Measurements from ENCODE around the gene PRR16. TPM values are rescaled to one million over a fixed set of nuclear protein-coding genes. Genes with fewer than 3 reads are reported as not detected.

The PRR16 gene
- total and polyA plus RNA-seq, 2 experiments from 2014 or later, result 32.5 to 68.8 TPM

- H3K4me3 ChIP-seq, result no peak overlapping the region
- no peaks in the 10 kb centered on the region for H3K27me3 ChIP-seq (replicated peaks; ENCODE audit: insufficient read depth)
- no peak overlapping the region for H2AFZ ChIP-seq
- TF ChIP-seq EZH2phosphoT487 (IDR thresholded peaks at IDR 0.05; ENCODE audit: insufficient read depth, low read depth), result no peak
- TF ChIP-seq EZH2 (IDR thresholded peaks at IDR 0.05; ENCODE audit: insufficient read depth, poor library complexity, severe bottlenecking), result no peak
- no peaks in the 10 kb centered on the region for H3K9me2 ChIP-seq (ENCODE audit: insufficient read depth)
- no peak overlapping the region for H3K9ac ChIP-seq
- no peaks in the 10 kb centered on the region for H3K9me3 ChIP-seq (ENCODE audit: low read depth)
- H3K79me2 ChIP-seq (ENCODE audit: insufficient read depth), result peaks cover 78% of the 10 kb centered on the region
- peak overlapping the region; percentile 82 for H3K27ac ChIP-seq
- 76 to 80% methylated on average over 2 of the region's 2 CpGs for WGBS, 2 experiments (ENCODE audit: low coverage in 1 of 2, low lambda C conversion rate in 2 of 2, missing lambda C conversion rate in 2 of 2)
- peaks cover 52% of the 10 kb centered on the region for H3K4me1 ChIP-seq (ENCODE audit: insufficient read depth)
- no peaks in the 10 kb centered on the region for H3K36me3 ChIP-seq (ENCODE audit: low read depth)
- no peaks in the 10 kb centered on the region for H4K20me1 ChIP-seq (ENCODE audit: insufficient read depth)
- in situ Hi-C loops (cut with MboI), result no loop called here
- H3F3A ChIP-seq (ENCODE audit: insufficient read depth), result peaks cover 54% of the 10 kb centered on the region
- H3K4me2 ChIP-seq (ENCODE audit: unreplicated experiment), result peak overlapping the region; percentile 20
- no peak for DNase-seq
Observed at GRCh38 chr5:120540097-120540496, 76.0 kb downstream of the PRR16 start.

- 93 to 95% methylated on average over 2 of the region's 2 CpGs for WGBS, 2 experiments (ENCODE audit: low coverage in 1 of 2, low lambda C conversion rate in 2 of 2, missing lambda C conversion rate in 2 of 2)
- H3K27me3 ChIP-seq (replicated peaks; ENCODE audit: insufficient read depth), result no peaks in the 10 kb centered on the region
- 0 out of 2 replicates have a peak overlapping the region, but pooled peaks have one; percentile 1 for H3K9ac ChIP-seq
- peak overlapping the region; percentile 39 for H3K27ac ChIP-seq
- peaks cover 45% of the 10 kb centered on the region for H3K4me1 ChIP-seq (ENCODE audit: insufficient read depth)
- peak; percentile 60 for DNase-seq
- no peak for TF ChIP-seq EZH2phosphoT487 (IDR thresholded peaks at IDR 0.05; ENCODE audit: insufficient read depth, low read depth)
- peaks cover 93% of the 10 kb centered on the region for H3K79me2 ChIP-seq (ENCODE audit: insufficient read depth)
- no peaks in the 10 kb centered on the region for H3K9me2 ChIP-seq (ENCODE audit: insufficient read depth)
- peak overlapping the region; percentile 31 for H3K4me2 ChIP-seq (ENCODE audit: unreplicated experiment)
- H4K20me1 ChIP-seq (ENCODE audit: insufficient read depth), result no peaks in the 10 kb centered on the region
- in situ Hi-C loops (cut with MboI), result no loop called here
- no peaks in the 10 kb centered on the region for H3K9me3 ChIP-seq (ENCODE audit: low read depth)
- no peak overlapping the region for H2AFZ ChIP-seq
- peaks cover 56% of the 10 kb centered on the region for H3F3A ChIP-seq (ENCODE audit: insufficient read depth)
- no peak overlapping the region for H3K4me3 ChIP-seq
- 0 out of 2 replicates have a peak, but pooled peaks cover 4% of the 10 kb centered on the region for H3K36me3 ChIP-seq (ENCODE audit: low read depth)
Observed at GRCh38 chr5:120544043-120544442, 79.9 kb downstream of the PRR16 start.

GRCh38 chr5:120545007-120545406, 80.9 kb downstream of the PRR16 start:
- no peaks in the 10 kb centered on the region for H4K20me1 ChIP-seq (ENCODE audit: insufficient read depth)
- no peak overlapping the region for H2AFZ ChIP-seq
- no peaks in the 10 kb centered on the region for H3K27me3 ChIP-seq (replicated peaks; ENCODE audit: insufficient read depth)
- H3K36me3 ChIP-seq (ENCODE audit: low read depth), result 0 out of 2 replicates have a peak, but pooled peaks cover 4% of the 10 kb centered on the region
- H3K4me1 ChIP-seq (ENCODE audit: insufficient read depth), result peaks cover 44% of the 10 kb centered on the region
- H3K27ac ChIP-seq, result peak overlapping the region; percentile 56
- WGBS, 2 experiments (ENCODE audit: low coverage in 1 of 2, low lambda C conversion rate in 2 of 2, missing lambda C conversion rate in 2 of 2), result 3 to 5% methylated on average over 3 of the region's 3 CpGs
- no peaks in the 10 kb centered on the region for H3K9me3 ChIP-seq (ENCODE audit: low read depth)
- H3K4me3 ChIP-seq, result peak overlapping the region; percentile 31
- peak overlapping the region; percentile 80 for H3K4me2 ChIP-seq (ENCODE audit: unreplicated experiment)
- peak; percentile 68 for DNase-seq
- H3K9me2 ChIP-seq (ENCODE audit: insufficient read depth), result no peaks in the 10 kb centered on the region
- peaks cover 55% of the 10 kb centered on the region for H3F3A ChIP-seq (ENCODE audit: insufficient read depth)
- peak overlapping the region; percentile 39; the same call in 1 of the 2 replicates for H3K9ac ChIP-seq
- TF ChIP-seq EZH2 (IDR thresholded peaks at IDR 0.05; ENCODE audit: insufficient read depth, poor library complexity, severe bottlenecking) (no peak), EZH2phosphoT487 (IDR thresholded peaks at IDR 0.05; ENCODE audit: insufficient read depth, low read depth) (no peak)
- in situ Hi-C loops (cut with MboI), result no loop called here
- H3K79me2 ChIP-seq (ENCODE audit: insufficient read depth), result peaks cover 99% of the 10 kb centered on the region

GRCh38 chr5:120545951-120546350, 81.9 kb downstream of the PRR16 start:
- Histone ChIP-seq H3K4me2 (ENCODE audit: unreplicated experiment) (peak overlapping the region; percentile 80), H3K36me3 (ENCODE audit: low read depth) (0 out of 2 replicates have a peak, but pooled peaks cover 4% of the 10 kb centered on the region), H3K4me3 (0 out of 2 replicates have a peak overlapping the region, but pooled peaks have one; percentile 1), H3K79me2 (ENCODE audit: insufficient read depth) (peaks cover 99% of the 10 kb centered on the region), H3F3A (ENCODE audit: insufficient read depth) (peaks cover 56% of the 10 kb centered on the region), H3K9me2 (ENCODE audit: insufficient read depth) (no peaks in the 10 kb centered on the region), H4K20me1 (ENCODE audit: insufficient read depth) (no peaks in the 10 kb centered on the region), H3K9me3 (ENCODE audit: low read depth) (no peaks in the 10 kb centered on the region), H3K27me3 (replicated peaks; ENCODE audit: insufficient read depth) (no peaks in the 10 kb centered on the region), H3K9ac (no peak overlapping the region), H3K4me1 (ENCODE audit: insufficient read depth) (peaks cover 45% of the 10 kb centered on the region), H3K27ac (peak overlapping the region; percentile 56), H2AFZ (no peak overlapping the region)
- in situ Hi-C loops (cut with MboI), result no loop called here
- WGBS, 2 experiments (ENCODE audit: low coverage in 1 of 2, low lambda C conversion rate in 2 of 2, missing lambda C conversion rate in 2 of 2), result 20 to 22% methylated on average over 3 of the region's 3 CpGs
- TF ChIP-seq EZH2 (IDR thresholded peaks at IDR 0.05; ENCODE audit: insufficient read depth, poor library complexity, severe bottlenecking), result no peak
- no peak for TF ChIP-seq EZH2phosphoT487 (IDR thresholded peaks at IDR 0.05; ENCODE audit: insufficient read depth, low read depth)
- peak; percentile 32 for DNase-seq
